Activated CD4-positive, CD25-positive, alpha-beta regulatory T cell treated with anti-CD3 and anti-CD28 coated beads, Interleukin-2, amount 50 U/mL, for 72 hours (primary cell): Measurements from ENCODE around the gene KATNB1.
"Not testable (repeated sequence)": the region's sequence is repeated elsewhere in the genome, so short reads cannot be mapped to it uniquely, and the experiment has no call there.

Source experiments
- DNase-seq: peaks from one replicate; pipeline ENCODE4 v3.0.0; 2021

KATNB1 gene

DNA sequence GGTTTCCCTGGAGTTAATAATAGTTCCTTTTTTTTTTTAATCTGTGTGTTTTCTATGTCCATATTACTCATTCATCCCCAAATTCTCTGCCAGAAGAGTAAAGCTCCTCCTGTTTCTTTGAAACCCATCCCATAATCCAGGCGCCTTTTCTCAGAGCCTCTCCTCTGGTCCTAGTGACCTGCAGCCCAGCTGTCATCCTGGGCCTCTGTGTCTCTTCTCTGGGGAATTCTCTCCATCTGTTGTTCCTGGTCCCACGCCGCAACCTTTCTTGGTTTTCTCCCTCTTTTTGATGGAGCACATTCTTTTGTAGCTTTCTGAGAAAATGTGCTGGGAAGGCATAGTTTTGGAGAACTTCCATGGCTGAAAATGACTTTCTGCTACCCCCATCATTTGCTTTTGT, 10.2 kb downstream of the KATNB1 start:
- DNase-seq, result no peak

DNA sequence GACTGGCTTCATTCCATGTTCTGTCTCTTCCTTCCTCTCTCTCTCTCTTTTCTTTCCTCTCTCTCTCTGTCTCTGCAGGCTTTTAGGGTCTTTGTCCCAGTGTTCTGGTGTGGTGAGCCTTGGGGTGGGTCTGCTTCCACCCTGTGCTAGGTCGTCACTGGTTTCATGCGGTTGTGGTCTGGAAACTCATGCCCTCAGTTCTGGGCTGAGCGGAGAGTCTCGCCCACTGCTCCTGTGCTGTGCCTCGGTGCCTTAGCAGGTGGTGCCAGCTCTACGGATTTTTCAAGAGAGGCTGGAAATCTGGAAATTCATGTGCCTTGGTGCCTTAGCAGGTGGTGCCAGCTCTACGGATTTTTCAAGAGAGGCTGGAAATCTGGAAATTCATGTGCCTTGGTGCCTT, 10.7 kb downstream of the KATNB1 start:
- not testable (repeated sequence) for DNase-seq

DNA sequence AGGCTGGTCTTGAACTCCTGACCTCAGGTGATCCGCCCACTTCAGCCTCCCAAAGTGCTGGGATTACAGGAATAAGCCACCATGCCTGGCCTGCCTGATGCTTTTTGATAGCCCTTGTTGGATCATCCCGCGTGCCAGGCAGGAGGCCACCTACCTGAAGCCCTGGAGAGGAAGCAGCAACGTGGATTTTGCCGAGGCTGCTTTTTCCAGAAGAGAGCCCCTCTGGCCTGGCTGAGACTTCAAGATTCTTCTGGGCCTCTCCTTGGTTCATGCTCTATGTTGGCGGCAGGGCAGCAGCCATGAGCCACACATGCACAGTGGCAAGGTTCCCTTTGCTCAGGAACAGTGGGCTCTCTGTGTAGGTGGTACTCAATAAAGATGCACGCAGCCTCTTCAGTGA, 11.5 kb downstream of the KATNB1 start:
- no peak for DNase-seq

DNA sequence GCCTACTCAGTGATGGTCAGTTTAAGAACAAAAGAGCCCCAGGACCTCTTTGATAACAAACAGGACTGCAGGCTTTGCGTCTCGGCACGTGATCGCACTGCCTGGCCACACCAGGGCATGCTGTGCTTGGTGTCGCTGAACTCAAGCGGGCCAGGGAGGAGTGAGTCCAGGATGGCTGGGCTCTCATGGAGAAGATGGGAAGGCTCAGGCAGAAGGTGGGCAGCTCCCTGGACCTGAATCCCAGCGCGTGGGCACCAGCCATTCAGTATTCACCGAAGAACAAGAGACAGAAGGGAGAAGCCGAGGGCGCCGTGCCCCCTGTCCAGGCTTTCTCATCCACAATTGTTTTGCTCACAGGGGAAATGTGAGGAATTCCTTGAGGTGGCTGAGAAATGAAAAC, 11.9 kb downstream of the KATNB1 start:
- DNase-seq, result no peak

DNA sequence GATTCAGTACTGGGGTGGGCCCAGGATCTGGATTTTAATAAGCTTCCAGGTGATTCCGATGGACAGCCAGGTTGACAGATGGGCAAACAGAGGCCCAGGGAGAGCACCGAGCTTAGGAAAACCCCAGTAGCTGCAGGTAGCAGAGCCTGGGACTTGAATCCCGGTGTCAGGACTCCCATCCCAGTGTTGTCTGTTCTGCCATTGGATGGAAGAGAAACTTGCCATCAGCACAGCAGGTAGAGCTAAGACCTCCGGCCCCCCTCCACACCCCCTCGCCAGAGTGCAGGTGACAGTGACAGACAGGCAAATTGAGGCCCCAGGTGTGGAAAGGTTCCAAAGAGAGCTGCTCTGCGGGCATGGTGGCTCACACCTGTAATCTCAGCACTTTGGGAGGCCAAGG, 12.4 kb downstream of the KATNB1 start:
- no peak for DNase-seq

DNA sequence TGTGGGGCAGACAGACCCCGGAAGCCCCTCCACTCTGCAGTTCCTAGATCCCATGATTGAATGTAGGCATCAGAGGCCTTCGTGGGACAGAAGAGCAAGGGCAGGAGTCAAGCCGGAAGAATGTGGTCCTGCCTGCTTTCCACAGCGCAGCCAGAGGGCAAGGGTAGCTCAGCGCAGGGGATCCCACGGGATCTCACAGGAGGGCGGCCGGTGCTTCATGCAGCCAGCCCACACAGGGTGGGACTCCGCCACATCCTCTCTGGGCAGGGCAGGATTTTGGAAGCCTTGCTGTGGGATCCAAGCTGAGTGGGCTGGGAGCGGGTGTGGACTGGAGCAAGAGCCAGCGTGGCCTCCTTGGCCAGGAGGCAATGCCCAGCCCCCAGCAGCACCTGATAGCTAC, 13.0 kb downstream of the KATNB1 start:
- DNase-seq, result no peak

DNA sequence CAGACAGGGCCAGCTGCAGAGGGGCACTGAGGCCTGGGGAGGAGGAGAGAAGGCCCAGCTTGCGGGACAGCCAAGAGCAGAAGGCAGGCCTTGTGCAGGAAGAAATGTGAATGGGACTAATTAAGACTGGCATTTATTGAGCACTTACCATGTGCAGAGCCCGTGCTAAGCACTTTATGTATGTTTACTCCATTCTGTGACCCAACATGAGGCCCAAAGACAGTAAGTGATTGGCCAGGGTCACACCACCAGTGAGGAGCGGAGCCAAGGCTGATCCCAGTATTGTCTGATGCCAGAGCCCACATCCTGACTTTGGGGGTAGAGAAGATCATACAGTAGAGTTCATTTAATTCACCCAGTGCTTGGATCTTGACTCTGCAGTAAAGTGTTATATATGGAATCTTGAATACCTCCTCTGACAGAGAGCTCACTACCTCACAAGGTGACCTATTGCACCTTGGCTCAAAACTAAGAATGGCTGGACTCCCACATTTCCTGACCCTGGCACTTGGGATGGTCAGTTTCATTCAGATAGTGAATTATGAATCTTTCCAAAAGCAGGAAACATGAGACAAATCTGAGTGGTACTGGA, 13.6 kb downstream of the KATNB1 start:
- no peak for DNase-seq

DNA sequence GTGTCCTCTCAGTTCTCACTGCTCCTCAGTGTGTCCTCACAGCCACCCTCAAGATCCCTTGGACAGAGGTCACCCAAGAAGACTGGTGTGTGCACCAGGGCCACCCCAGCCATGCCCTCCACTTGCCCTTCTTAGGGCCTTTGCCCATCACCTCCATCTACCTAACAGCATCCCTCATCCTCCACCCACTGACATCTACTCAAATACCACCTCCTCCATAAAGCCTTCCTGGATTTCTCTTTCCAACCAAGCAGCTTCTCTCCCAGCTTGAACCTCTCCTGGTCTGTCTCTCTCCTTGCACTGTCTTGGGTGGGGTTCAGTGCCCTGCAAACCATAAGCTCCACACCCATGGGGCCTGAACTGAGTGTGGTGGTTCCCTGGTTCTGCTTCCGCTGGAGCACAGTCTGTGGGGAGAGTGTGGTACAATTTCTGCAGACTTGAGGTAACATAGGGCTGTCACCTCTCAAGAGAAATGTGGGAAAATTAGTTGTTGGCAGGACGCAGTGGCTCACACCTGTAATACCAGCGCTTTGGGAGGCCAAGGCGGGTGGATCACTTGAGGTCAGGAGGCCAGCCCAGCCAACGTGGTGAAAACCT, 14.4 kb downstream of the KATNB1 start:
- DNase-seq, result no peak

DNA sequence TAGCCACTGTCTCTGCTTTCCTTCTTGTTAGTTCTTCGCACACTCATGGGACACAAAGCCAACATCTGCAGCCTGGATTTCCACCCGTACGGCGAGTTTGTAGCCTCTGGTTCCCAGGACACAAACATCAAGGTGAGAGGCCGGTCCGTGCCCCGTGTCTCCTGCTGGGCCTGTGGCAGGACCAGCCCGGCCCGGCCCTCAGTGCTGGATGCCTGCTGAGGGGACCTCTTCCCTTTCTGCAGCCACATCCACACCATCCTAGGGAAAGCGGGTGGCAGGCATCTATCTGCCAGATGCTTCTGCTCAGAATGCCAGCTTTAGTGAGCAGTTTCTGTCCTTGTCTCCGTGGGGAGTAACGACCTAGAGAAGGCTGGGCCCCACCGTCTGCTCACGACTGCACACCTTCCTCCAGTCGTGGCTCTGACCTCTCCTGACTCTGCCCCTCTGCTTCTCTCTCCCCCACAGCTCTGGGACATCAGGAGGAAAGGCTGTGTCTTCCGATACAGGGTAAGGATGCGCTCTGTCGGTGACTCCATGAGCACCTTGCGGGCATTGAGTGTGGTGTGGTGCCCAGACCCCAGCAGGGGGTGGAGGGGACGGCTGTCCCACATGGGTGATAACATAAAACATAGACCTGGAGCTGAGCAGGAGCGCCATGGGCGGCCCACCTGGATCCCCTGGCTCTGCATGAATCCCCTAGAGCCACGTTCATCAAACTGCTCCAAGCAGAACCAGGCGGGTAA, 15.4 kb downstream of the KATNB1 start:
- no peak for DNase-seq

DNA sequence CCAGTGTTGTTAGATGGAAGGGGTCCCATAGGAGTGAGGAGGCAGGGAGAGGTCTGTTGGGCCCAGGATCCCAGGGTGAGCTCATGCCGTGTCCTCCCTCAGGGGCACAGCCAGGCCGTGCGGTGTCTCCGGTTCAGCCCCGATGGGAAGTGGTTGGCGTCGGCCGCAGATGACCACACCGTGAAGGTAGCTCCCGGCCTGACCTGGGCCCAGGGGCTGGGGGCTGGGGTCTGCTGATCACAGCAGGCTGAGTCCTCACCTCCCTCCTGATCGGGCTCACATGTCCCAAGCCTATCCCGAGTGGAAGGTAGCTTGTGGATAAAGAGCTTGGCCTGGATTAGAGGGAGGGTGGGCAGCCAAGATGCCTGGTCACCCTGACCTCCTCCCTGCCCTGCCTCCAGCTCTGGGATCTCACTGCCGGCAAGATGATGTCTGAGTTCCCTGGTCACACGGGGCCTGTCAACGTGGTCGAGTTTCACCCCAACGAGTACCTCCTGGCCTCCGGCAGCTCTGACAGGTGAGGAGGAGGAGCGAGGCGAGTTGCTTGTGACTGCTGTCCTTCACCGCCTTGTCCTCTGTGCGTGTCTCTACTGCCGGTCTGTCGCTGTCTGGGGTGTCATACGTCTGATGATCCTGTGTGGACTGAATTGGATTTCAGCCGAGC, 16.1 kb downstream of the KATNB1 start:
- DNase-seq, result no peak

DNA sequence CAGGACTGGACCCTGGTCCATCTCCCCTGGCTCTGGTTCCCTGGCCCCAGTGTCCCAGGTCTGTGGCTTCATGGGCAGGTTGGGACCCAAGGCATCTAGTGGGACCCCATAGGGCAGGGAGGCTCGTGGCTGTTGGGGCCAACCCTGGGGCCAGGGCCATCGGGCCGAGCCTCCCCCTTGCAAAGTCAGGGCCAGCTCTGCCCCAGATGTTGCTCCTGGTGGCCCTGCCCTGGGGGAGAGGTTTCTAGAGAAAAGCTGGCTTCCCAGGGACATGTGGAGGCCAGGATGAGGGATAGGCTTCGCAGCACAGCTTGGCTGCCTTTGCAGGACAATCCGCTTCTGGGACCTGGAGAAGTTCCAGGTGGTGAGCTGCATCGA, 16.6 kb downstream of the KATNB1 start:
- no peak for DNase-seq

DNA sequence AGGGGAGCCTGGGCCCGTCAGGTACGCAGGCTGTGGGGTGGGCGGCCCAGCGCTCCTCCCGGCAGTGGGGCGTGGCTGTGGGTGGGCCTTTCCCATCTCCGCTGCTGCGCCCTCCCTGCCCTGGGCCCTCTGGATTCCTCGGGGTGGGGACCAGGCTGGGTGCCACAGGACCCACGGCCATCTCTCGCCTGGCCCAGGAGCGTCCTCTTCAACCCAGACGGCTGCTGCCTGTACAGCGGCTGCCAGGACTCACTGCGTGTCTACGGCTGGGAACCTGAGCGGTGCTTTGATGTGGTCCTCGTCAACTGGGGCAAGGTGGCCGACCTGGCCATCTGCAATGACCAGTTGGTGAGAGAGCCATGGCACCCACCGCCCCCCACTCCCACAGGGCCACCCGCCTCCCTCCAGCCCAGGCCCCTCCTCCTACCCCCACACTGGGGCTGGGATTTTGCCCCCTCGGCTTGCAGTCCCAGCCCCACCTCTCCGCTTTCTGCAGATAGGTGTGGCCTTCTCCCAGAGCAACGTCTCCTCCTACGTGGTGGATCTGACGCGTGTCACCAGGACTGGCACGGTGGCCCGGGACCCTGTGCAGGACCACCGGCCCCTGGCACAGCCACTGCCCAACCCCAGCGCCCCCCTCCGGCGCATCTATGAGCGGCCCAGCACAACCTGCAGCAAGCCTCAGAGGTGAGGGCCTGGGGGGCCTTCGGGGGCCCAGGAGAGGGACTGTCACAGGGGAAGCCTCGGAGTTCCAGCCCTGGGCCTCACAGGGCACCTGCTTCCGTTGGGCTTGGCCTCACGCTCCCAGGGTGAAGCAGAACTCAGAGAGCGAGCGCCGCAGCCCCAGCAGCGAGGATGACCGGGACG, 17.2 kb downstream of the KATNB1 start:
- no peak for DNase-seq

DNA sequence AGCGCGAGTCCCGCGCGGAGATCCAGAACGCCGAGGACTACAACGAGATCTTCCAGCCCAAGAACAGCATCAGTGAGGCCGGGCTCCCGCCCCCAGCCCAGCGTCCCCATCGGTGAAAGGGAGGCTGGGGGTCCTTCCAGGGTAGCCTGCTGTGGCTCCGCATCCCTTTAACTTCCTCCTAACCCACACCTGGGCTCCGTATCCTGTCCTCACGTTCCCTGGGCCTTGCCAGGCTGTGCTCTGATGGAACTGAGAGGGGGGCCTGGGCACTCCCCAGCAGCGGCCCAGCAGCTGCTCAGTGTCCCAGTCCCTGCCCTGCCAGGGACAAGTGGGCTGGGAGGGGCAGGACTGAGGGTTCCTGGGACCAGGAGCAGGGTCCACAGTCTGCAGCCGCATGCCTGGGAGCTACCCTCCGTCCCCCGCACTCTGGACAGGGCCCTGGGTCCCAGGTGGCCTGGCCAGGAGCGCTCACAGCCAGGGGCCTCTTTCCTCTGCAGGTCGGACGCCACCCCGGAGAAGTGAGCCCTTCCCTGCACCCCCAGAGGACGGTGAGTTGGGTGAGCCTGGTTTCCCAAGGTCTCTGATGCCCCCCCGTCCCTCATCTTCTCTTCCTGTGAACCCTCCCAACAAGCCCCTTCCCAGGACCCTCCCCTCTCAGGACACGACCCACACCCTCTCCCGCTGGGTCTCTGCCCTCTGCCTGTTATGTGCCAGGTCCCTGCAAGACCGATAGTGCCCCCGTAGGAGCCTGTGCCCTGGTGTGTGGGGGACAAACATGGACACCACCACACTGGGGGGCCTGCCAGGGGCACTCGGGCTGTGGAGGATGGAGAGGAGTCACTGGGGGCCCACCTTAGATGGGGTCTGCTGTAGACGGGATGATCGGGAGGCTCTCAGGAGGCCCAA, 18.1 kb downstream of the KATNB1 start:
- no peak for DNase-seq

DNA sequence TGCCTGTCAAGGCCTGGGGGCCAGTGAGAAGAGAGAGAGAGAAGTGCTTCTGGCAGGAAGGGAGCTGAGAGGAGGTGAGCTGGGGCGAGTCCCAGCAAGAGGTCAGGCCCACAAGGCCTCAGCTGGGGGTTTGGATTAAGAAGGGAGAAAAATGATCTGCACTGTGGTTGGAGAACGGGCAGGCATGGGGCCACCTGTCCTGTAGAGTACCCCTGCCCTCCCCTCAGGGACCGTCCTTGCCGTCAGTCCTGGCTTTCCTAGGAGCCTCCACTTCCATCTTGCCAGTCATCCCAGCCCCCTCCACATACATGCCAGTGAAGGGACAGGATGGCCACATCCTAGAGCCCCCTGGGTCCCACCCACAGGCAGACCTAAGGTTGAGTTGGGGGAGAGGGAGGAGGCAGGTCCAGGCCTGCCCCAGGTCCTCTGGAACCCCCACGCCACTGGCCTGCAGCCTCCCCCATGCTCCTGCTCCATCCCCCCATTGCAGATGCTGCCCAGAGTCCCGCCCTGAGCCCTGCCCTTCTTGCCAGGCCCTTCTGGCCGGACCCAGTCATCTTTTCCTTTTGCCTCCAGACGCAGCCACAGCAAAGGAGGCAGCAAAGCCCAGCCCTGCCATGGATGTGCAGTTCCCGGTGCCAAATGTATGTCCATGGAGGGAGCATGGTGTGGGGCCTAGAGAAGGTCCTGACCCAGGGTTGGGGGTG, 18.9 kb downstream of the KATNB1 start:
- DNase-seq, result no peak

DNA sequence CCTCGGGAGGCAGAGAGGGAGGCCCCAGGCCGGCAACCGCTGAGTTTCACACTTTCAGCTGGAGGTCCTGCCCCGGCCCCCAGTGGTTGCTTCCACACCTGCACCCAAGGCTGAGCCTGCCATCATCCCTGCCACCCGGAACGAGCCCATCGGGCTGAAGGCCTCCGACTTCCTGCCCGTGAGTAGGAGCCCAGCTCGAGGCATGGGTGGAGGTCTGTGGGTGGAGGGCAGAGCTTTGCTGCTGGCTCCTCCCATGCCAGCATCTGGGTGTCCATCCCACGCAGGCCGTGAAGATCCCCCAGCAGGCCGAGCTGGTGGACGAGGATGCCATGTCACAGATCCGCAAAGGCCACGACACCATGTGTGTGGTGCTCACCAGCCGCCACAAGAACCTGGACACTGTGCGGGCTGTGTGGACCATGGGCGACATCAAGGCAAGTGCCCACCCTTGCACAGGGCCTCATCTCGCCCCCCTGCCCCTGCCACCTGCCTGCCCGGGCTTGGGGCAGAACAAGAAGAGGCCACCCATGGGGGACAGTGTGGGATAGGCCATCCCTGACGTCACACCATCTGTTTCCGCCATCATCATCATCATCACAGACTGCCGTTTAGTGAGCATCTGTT, 19.6 kb downstream of the KATNB1 start:
- no peak for DNase-seq

DNA sequence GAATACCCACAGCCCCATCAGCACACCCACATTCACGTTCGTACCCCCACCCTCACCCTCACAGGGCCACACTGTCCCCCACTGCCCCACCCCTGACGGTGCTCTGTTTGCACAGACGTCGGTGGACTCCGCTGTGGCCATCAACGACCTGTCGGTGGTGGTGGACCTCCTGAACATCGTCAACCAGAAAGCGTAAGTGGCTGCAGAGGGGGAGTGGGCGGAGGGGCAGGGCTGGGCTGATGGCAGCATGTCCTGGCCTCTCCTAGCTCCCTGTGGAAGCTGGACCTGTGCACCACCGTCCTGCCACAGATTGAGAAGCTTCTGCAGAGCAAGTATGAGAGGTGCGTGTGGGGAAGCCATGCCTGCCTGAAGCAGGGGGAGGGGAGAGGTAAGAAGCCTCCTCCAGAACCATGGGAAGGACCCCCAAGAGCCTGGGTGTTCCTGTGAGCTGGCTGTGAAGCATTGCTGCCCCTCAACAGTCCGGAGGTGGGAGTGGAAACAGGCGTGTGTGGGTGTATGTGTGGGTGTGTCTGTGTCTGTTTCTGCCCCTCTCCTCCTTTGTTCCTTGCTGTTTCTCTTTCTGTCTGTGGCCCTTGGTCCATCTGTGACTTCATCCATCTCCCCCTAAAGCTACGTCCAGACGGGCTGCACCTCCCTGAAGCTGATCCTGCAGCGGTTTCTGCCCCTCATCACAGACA, 20.3 kb downstream of the KATNB1 start:
- DNase-seq, result no peak

DNA sequence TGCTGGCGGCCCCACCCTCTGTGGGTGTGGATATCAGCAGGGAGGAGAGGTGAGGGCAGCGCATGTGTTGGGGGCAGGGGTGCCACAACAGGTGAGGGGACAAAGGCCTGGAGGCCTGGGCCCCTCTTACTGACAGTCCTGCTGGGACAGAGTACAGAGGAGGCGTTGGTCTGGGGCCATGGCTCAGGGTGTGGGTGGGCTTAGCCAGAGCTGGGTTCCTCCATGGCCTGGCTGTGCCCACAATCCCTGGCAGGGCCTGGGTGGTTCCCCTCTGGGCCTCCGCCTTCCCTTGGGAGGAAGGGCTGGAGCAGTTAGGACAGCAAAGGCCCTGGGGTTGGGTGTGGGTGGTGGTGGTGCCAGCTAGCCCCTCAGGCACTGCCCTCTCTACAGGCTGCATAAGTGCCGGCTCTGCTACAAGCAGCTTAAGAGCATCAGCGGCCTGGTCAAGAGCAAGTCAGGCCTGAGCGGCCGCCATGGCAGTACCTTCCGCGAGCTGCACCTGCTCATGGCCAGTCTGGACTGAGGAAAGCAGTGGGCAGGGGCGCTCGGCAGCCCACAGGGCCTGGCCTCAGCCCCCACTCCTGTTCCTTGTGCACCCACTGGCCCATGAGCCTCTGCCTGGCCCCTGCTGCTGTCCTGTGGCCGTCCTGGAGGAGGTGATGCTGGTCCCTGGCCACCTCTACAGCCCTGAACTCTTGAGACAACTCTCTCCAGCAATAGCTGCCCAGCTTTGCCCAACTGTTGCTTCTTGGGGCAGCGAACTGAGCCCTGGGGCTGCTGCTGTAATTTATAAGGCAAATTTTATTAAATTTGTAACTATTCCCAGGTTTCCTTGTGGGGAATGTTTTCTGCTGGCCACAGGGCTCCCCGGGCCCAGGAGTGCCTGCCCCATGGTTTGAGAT, 21.1 kb downstream of the KATNB1 start:
- no peak for DNase-seq

DNA sequence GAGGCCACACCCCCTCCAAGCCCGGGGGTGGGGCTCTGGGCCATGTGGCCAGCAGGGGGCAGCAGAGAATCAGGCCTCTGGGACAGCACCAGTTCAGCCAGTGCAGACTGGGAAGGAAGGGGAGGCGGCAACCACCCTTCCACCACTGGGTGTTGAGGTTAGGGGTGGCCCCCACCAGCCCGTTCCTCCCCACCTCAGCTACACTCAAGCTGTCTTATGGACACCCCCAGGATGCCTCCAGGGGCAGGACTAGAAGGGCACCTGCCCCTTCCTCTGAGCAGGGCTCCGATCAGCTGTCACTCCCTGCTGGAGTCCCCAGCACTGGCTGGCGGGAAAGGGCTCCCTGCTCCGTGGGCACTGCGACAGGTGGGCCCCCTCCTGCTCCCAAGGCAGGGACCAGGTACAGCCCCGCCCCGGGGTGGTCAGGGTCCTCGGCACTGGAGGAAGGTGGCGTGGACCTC, 21.8 kb downstream of the KATNB1 start:
- DNase-seq, result peak; percentile 95

DNA sequence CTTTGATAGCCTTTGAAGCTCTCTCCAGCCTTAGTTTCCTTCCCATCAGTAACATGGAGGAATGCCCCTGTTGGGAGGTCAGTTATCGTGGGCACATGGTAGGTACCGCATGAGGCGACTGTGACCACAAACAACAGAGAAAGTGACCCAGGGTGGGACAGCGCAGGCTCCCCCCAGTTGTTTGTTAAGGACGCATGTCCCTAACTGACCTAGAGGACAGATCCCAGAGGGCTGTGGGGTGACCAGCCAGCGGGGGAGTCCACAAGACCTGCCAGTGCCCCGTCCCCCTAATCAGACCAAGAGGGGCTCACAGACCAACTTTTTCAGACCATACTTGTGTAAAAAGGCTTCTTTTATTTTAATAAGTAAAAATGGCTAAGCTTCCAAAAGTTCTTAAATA, 22.3 kb downstream of the KATNB1 start:
- DNase-seq, result no peak
